AG04450 (cell line): Measurements from ENCODE around the gene PAPPA. TPM values are rescaled to one million over a fixed set of nuclear protein-coding genes. Genes with fewer than 3 reads are reported as not detected.

Source experiments
- CTCF ChIA-PET: fragments of 300-600, 350-600 bp; formaldehyde crosslinking; extraction: SDS; loops from one replicate; lab custom pipeline; 2022; ENCODE audit warnings: antibody characterized with exemption, inconsistent platforms; lab: Charles Lee
- POLR2A ChIA-PET: fragments of 350-600 bp; formaldehyde crosslinking; extraction: SDS; loops from one replicate; lab custom pipeline; 2021; ENCODE audit warnings: antibody characterized with exemption, inconsistent platforms; lab: Yijun Ruan, JAX
- DNase-seq: peaks from one replicate; pipeline ENCODE4 v3.0.0-alpha.2; 2011; ENCODE audit warnings: low read depth, low spot score
- H3K27ac ChIP-seq: one replicate; pipeline ENCODE4 v1.5.1; 2012; ENCODE audit warnings: low read depth, low read length, control low read depth
- H3K27me3 ChIP-seq: one replicate; pipeline ENCODE4 v1.6.0; 2012; ENCODE audit warnings: low read length; ENCODE audit not compliant: control insufficient read depth, insufficient read depth
- H3K4me3 ChIP-seq: 2 replicates; pipeline ENCODE4 v1.5.1; 2011; ENCODE audit warnings: mild to moderate bottlenecking, low read depth, low read length, control low read depth
- H3K9me3 ChIP-seq: 2 replicates; pipeline ENCODE4 v1.5.1; 2012; ENCODE audit warnings: low read length; ENCODE audit not compliant: control insufficient read depth, insufficient read depth
- CTCF ChIP-seq: IDR thresholded peaks from 2 replicates; pipeline ENCODE4 v1.5.1; 2011; ENCODE audit warnings: low read depth, low read length, control low read depth, inconsistent platforms
- polyA plus RNA-seq: library from polyadenylated mRNA; depleted of rRNA; stranded (reverse); fragments of >200 nt; gene quantifications from 2 replicates; pipeline ENCODE4 v1.2.3, GENCODE V29; 2011

Gene PAPPA
- polyA plus RNA-seq, 1 experiment = 65.0 TPM

DNA sequence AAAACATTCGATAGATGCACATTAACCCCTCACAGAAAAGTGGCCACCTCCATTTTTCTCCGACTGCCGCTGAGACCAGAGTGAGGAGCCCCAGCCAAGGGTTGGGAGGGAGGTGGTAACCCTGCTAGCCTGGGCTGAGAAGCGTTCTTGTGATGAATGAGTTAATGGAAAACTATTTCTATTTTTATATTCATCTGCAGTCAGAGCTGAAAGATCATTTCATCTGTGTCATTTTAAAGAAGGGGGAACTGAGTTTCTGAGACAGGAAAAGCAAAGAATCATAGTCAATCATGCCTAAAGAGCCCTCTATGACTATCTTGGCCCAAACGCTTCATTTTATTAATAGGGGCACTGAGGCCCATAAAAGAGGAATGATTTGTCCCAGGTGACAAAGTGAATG is 229.5 kb downstream of the PAPPA start:
- no peak for TF ChIP-seq CTCF
- Histone ChIP-seq H3K27me3 (no peaks in the 10 kb centered on the region), H3K9me3 (no peaks in the 10 kb centered on the region), H3K27ac (no peak overlapping the region), H3K4me3 (no peak overlapping the region)
- ChIA-PET POLR2A (no interaction called here), CTCF (no interaction called here)
- DNase-seq = no peak

DNA sequence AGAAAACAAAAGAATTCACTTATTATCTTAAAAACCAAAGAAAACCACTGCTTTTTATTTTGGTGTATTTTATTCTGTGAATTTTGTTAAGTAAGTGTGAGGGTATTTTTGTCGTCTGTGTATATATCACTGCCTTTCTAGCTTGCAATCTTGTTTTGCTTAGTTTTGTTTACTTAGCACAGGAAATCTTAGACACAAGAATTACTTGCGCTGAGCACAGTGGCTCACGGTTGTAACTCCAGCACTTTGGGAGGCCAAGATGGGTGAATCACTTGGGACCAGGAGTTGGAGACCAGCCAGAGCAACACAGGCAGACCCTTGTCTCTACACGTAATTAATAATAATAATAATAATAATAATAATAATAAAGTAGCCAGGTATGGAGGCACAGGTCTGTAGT is 230.3 kb downstream of the PAPPA start:
- POLR2A ChIA-PET = no interaction called here
- Histone ChIP-seq H3K27me3 (no peaks in the 10 kb centered on the region), H3K27ac (no peak overlapping the region), H3K4me3 (no peak overlapping the region), H3K9me3 (no peaks in the 10 kb centered on the region)
- DNase-seq = peak; percentile 27
- no peak for TF ChIP-seq CTCF
- CTCF ChIA-PET = interaction anchor here (0.8 to 1.3 kb wide), 3 partner anchors 188 to 790 kb away, joined by 3 to 4 read pairs (median 4); no protein-coding TSS in a partner anchor

- CTCF ChIA-PET = interaction anchor here (1.9 kb wide), 1 partner anchor 184 kb away, joined by 4 read pairs; no protein-coding TSS in a partner anchor
- Histone ChIP-seq H3K4me3 (no peak overlapping the region), H3K27ac (no peak overlapping the region), H3K27me3 (no peaks in the 10 kb centered on the region), H3K9me3 (no peaks in the 10 kb centered on the region)
- DNase-seq = no peak
- no peak for TF ChIP-seq CTCF
- POLR2A ChIA-PET = no interaction called here
Measured at GRCh38 chr9:116387934-116388698, 234.5 kb downstream of the PAPPA start.

GRCh38 chr9:116389541-116390302 is 236.1 kb downstream of the PAPPA start:
- no peak for DNase-seq
- Histone ChIP-seq H3K9me3 (no peaks in the 10 kb centered on the region), H3K4me3 (no peak overlapping the region), H3K27ac (no peak overlapping the region), H3K27me3 (no peaks in the 10 kb centered on the region)
- CTCF ChIA-PET = interaction anchor here (0.6 kb wide), 1 partner anchor 81 kb away, joined by 4 read pairs; no protein-coding TSS in a partner anchor
- POLR2A ChIA-PET = no interaction called here
- no peak for TF ChIP-seq CTCF
